Activated T-helper 1 cell treated with anti-CD3 and anti-CD28 coated beads, Interleukin-2, amount 50 U/mL, for 16 hours (primary cell): ENCODE results near the gene GALR2.
"Not testable (repeated sequence)": the region's sequence is repeated elsewhere in the genome, so short reads cannot be mapped to it uniquely, and the experiment has no call there.

Source experiments
- DNase-seq, 2 donors: peaks; one replicate each; pipeline ENCODE4 v3.0.0-alpha.2; 2020; ENCODE audit warnings: low read depth in 1 of 2, low spot score in 1 of 2

GALR2 gene

GRCh38 chr17:76074390-76075363, at the start of gene GALR2:
GALR2 (plus strand) TSS chr17:76074781; CDS start chr17:76074884, 103 bp downstream.
- no peak for DNase-seq

GRCh38 chr17:76025294-76025693, 49.3 kb upstream of the GALR2 start:
- no peak for DNase-seq

GRCh38 chr17:76026714-76027158, 47.8 kb upstream of the GALR2 start:
- DNase-seq: no peak

- no peak for DNase-seq
Observed at GRCh38 chr17:76027159-76027839, 47.3 kb upstream of the GALR2 start, which contains the start of gene EVPL. EVPL (minus strand) TSS chr17:76027306; CDS start chr17:76027198, 108 bp downstream.

GRCh38 chr17:76032073-76032779, 42.4 kb upstream of the GALR2 start:
- DNase-seq: no peak

GRCh38 chr17:76032780-76033108, 41.8 kb upstream of the GALR2 start:
- DNase-seq: no peak

GRCh38 chr17:76033139-76033538, 41.4 kb upstream of the GALR2 start:
- DNase-seq: no peak

GRCh38 chr17:76034428-76035350, 39.9 kb upstream of the GALR2 start:
- DNase-seq: no peak

- DNase-seq: no peak
Observed at GRCh38 chr17:76036497-76037261, 37.9 kb upstream of the GALR2 start.

GRCh38 chr17:76038050-76038449, 36.5 kb upstream of the GALR2 start:
- no peak for DNase-seq

- no peak for DNase-seq
Observed at GRCh38 chr17:76039121-76039520, 35.5 kb upstream of the GALR2 start.

- no peak for DNase-seq
Observed at GRCh38 chr17:76040376-76040775, 34.2 kb upstream of the GALR2 start.

GRCh38 chr17:76042868-76043267, 31.7 kb upstream of the GALR2 start:
- not testable (repeated sequence) for DNase-seq

GRCh38 chr17:76044475-76045007, 30.0 kb upstream of the GALR2 start:
- DNase-seq: not testable (repeated sequence)

- DNase-seq: no peak
Observed at GRCh38 chr17:76046064-76046463, 28.5 kb upstream of the GALR2 start.

- DNase-seq: no peak
Observed at GRCh38 chr17:76048025-76048605, 26.5 kb upstream of the GALR2 start.

- DNase-seq: no peak
Observed at GRCh38 chr17:76048711-76049110, 25.9 kb upstream of the GALR2 start.

GRCh38 chr17:76049239-76049638, 25.3 kb upstream of the GALR2 start:
- no peak for DNase-seq
